ENCODE results near the gene CREB5.

- TF ChIP-seq POLR2AphosphoS5 (IDR thresholded peaks at IDR 0.05; ENCODE audit: low read depth, low read length) (no peak), FOXP2 (optimal IDR thresholded peaks at IDR 0.05; ENCODE audit: borderline replicate concordance, extremely low read depth, extremely low read length, insufficient read depth) (no peak), TAF1 (IDR thresholded peaks at IDR 0.05; ENCODE audit: borderline replicate concordance, insufficient read depth, low read length) (no peak), SIN3A (IDR thresholded peaks at IDR 0.05; ENCODE audit: borderline replicate concordance, insufficient read depth, low read length) (no peak)
Observed at GRCh38 chr7:28533731-28534531, 121.6 kb downstream of the CREB5 start.
